ENCODE results near the gene SLMAP. TPM values are rescaled to one million over a fixed set of nuclear protein-coding genes. Genes with fewer than 3 reads are reported as not detected.

SLMAP gene
- total and polyA plus RNA-seq, 2 of the 4 experiments (the other 2 are of a cell fraction): 15.5 to 26.5 TPM

DNA sequence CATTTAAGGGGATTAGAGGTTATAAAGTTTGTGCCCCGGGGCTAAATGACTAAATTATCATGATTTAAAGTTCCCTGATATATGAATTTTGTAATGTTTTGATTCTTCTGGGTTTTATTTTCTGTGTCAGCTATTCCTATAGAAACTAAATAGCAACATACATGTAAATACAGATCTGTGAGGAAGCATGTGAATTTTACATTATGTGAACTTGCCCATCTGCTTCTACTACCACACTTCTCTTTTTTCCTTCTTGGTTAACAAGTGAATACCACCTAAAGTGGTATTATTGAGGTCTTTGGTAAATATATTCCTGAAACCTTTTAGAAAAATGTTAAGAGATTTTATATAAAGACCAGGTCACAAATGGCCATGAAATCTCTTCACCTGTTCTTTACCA, 29.3 kb downstream of the SLMAP start:
- H4K20me1 ChIP-seq (ENCODE audit: insufficient read depth, low read length): peaks cover 43% of the 10 kb centered on the region
- H3K4me1 ChIP-seq (ENCODE audit: control insufficient read depth, insufficient read depth, low read length): peaks cover 5% of the 10 kb centered on the region; the same call in 1 of the 2 replicates
- dilution Hi-C loops (cut with HindIII; ENCODE audit: low sequenced_read_pairs, unreplicated experiment): no loop called here
- ChIA-PET POLR2A (ENCODE audit: unreplicated experiment) (no interaction called here), CTCF (no interaction called here)
- ATAC-seq (ENCODE audit: low read depth) (no peak), DNase-seq (no peak)
- H3K9ac ChIP-seq (ENCODE audit: low read depth, low read length): no peak overlapping the region
- H3K27me3 ChIP-seq (ENCODE audit: control insufficient read depth, insufficient read depth, low read length): no peaks in the 10 kb centered on the region
- H4K5ac ChIP-seq (ENCODE audit: low read depth, low read length): no peak overlapping the region
- H3K79me1 ChIP-seq (ENCODE audit: low read depth in 1 of 2, low read length in 2 of 2): peaks cover 34 to 59% of the 10 kb centered on the region in 2 experiments
- no TSS peak for BruUV-seq (replicated peaks)
- H3K27ac ChIP-seq (ENCODE audit: insufficient read depth, low read length): no peak overlapping the region
- H3K14ac ChIP-seq (replicated peaks; ENCODE audit: low read depth, low read length): no peak overlapping the region
- H2BK5ac ChIP-seq (ENCODE audit: low read depth, low read length, poor library complexity, severe bottlenecking): no peak overlapping the region
- H3K9me3 ChIP-seq (ENCODE audit: control insufficient read depth, insufficient read depth, low read length): no peaks in the 10 kb centered on the region
- no peak overlapping the region for H3K4ac ChIP-seq (ENCODE audit: low read depth, low read length)
- H2BK120ac ChIP-seq (ENCODE audit: low read depth, low read length): no peak overlapping the region
- in situ Hi-C loops (cut with MboI; ENCODE audit: low sequenced_read_pairs): no loop called here
- H3K36me3 ChIP-seq (ENCODE audit: control insufficient read depth, insufficient read depth, low read length): no peaks in the 10 kb centered on the region
- WGBS, 2 experiments (ENCODE audit: extremely low coverage in 2 of 2, insufficient read length in 1 of 2): no CpG with 5 or more reads among the region's 1 CpG
- no peak overlapping the region for H4K91ac ChIP-seq (ENCODE audit: insufficient read depth, low read depth, low read length)
- no peak overlapping the region for H3K56ac ChIP-seq (ENCODE audit: extremely low read depth, insufficient read depth, low read length)
- H2BK15ac ChIP-seq (ENCODE audit: low read depth, low read length): no peak overlapping the region
- TF ChIP-seq CEBPB (IDR thresholded peaks at IDR 0.05; ENCODE audit: low read depth, low read length): no peak
- no peak for TF ChIP-seq MXI1 (IDR thresholded peaks at IDR 0.05; ENCODE audit: borderline replicate concordance, low read depth, low read length)
- no peak for TF ChIP-seq MAFK (IDR thresholded peaks at IDR 0.05; ENCODE audit: low read depth, low read length)
- no peak for TF ChIP-seq RAD21 (IDR thresholded peaks at IDR 0.05; ENCODE audit: low read length)
- TF ChIP-seq CHD1 (IDR thresholded peaks at IDR 0.05; ENCODE audit: low read depth, low read length): no peak
- TF ChIP-seq MAZ (IDR thresholded peaks at IDR 0.05; ENCODE audit: borderline replicate concordance, low read depth, low read length): no peak
- TF ChIP-seq, protein P1, sequence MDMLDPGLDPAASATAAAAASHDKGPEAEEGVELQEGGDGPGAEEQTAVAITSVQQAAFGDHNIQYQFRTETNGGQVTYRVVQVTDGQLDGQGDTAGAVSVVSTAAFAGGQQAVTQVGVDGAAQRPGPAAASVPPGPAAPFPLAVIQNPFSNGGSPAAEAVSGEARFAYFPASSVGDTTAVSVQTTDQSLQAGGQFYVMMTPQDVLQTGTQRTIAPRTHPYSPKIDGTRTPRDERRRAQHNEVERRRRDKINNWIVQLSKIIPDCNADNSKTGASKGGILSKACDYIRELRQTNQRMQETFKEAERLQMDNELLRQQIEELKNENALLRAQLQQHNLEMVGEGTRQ (IDR thresholded peaks at IDR 0.05; ENCODE audit: low read depth, low read length): no peak
- TF ChIP-seq, protein P2, sequence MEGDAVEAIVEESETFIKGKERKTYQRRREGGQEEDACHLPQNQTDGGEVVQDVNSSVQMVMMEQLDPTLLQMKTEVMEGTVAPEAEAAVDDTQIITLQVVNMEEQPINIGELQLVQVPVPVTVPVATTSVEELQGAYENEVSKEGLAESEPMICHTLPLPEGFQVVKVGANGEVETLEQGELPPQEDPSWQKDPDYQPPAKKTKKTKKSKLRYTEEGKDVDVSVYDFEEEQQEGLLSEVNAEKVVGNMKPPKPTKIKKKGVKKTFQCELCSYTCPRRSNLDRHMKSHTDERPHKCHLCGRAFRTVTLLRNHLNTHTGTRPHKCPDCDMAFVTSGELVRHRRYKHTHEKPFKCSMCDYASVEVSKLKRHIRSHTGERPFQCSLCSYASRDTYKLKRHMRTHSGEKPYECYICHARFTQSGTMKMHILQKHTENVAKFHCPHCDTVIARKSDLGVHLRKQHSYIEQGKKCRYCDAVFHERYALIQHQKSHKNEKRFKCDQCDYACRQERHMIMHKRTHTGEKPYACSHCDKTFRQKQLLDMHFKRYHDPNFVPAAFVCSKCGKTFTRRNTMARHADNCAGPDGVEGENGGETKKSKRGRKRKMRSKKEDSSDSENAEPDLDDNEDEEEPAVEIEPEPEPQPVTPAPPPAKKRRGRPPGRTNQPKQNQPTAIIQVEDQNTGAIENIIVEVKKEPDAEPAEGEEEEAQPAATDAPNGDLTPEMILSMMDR (conservative IDR thresholded peaks at IDR 0.05; ENCODE audit: low read depth, low read length): no peak
- TF ChIP-seq RFX5 (IDR thresholded peaks at IDR 0.05; ENCODE audit: low read depth, low read length): no peak
- TF ChIP-seq POLR2A (IDR thresholded peaks at IDR 0.05; ENCODE audit: low read depth, low read length): no peak
- no peak for TF ChIP-seq SMC3 (IDR thresholded peaks at IDR 0.05; ENCODE audit: low read depth, low read length)
- TF ChIP-seq BHLHE40 (IDR thresholded peaks at IDR 0.05; ENCODE audit: low read depth, low read length): no peak
- TF ChIP-seq NFE2L2 (IDR thresholded peaks at IDR 0.05; ENCODE audit: low read depth, low read length): no peak
- TF ChIP-seq RCOR1 (IDR thresholded peaks at IDR 0.05; ENCODE audit: insufficient replicate concordance, low read length): no peak
- no peak for TF ChIP-seq ELK1 (IDR thresholded peaks at IDR 0.05; ENCODE audit: borderline replicate concordance, low read depth, low read length)
- no peak overlapping the region for H4K8ac ChIP-seq (ENCODE audit: low read depth in 2 of 2, low read length in 2 of 2)
- no peak overlapping the region for H3K4me2 ChIP-seq (ENCODE audit: low read depth, low read length)
- H2AK5ac ChIP-seq (ENCODE audit: low read depth, low read length): no peak overlapping the region
- no peak overlapping the region for H3K18ac ChIP-seq (ENCODE audit: low read depth, low read length)
- peaks cover 6% of the 10 kb centered on the region; the same call in 1 of the 2 replicates for H3K9me1 ChIP-seq (ENCODE audit: insufficient read depth, low read length)
- no peak overlapping the region for H3K23ac ChIP-seq (ENCODE audit: low read depth, low read length)
- H3K4me3 ChIP-seq (ENCODE audit: insufficient read depth, low read depth, low read length): no peak overlapping the region
- H2AFZ ChIP-seq (replicated peaks; ENCODE audit: low read length, poor library complexity): no peak overlapping the region
- no peak overlapping the region for H2BK20ac ChIP-seq (ENCODE audit: low read depth, low read length)
- H2AK9ac ChIP-seq (replicated peaks; ENCODE audit: low read depth, low read length, poor library complexity): no peak overlapping the region
- intact Hi-C loops (cut with micrococcal nuclease): no loop called here
